ENCODE results near the gene CEP295NL. TPM values are rescaled to one million over a fixed set of nuclear protein-coding genes. Genes with fewer than 3 reads are reported as not detected.
A peak's percentile ranks its signal among the peaks of the same experiment; 100 is the strongest.
"Not testable (repeated sequence)": the region's sequence is repeated elsewhere in the genome, so short reads cannot be mapped to it uniquely, and the experiment has no call there.

The CEP295NL gene
- polyA plus RNA-seq, 3 donors from 2014 or later: not detected

DNA sequence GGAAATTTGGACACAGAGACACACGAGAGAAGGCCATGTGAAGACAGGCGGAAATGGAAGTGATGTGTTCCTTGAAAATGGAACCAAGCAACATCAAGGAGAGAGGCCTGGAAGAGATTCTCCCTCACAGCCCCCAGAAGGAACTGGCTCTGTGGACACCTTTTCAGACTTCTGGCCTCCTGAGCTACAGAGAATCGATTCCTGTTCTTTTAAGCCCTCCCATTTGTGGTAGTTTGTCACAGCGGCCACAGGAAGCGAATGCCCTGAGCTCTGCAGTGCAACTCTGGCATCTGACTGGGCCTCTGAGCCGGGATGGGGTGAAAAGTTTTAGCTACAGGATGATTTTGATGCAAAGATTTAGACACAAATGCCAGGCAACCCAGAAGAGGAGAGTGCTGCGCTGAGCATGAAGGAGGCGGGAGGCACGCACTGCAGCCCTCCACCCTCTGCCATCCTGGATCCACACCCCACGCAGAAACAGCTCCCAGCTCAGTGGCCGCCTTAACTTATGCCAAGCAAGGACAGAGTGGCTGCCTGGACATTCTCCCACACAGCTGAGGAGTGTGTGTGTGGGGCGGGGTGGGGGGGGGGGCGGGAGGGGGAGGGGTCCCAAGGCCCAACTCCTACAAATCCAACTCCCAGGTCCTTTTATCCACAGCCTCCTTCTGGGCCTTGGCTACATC is 20.0 kb upstream of the CEP295NL start:
- Mint-ChIP-seq H3K9me3 (no peaks in the 10 kb centered on the region), H3K4me3 (peak overlapping the region in 4 of 5 donors; percentile 53 to 71 (median 64)), H3K27ac (peak overlapping the region in 1 of 6 donors; percentile 61), H3K27me3 (ENCODE audit: low read depth in 3 of 3) (peaks cover 7 to 28% (median 21%) of the 10 kb centered on the region in 3 donors), H3K4me1 (peaks cover 6 to 10% of the 10 kb centered on the region in 2 donors), H3K36me3 (no peaks in the 10 kb centered on the region)
- DNase-seq: no peak

DNA sequence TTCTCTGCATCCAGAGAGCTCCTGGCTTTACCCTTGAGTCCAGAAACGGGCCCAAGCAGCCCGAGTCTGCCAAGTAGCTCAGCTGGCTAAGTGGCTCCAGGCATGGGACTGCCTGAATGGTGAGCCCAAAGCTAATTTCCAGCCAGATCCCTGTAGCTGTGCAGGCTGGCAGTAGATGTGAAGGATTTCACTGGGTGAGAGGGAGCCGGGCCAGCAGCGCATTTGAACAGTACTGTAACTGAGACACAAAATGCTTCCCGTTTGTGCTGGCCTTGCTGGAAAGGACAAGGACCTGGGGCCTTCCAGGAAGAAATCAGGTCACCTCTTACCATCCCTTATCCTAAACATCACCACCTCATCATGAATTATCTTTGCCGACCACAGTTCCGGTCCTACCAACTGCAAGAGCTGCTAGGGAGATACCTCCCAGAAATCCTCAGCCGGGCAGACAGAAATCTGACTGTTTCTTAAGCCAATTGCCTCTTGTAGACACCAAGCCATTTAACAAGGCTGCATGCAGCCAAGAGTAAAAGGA is 18.5 kb upstream of the CEP295NL start:
- DNase-seq: no peak
- H3K4me1 Mint-ChIP-seq: peaks cover 6 to 10% of the 10 kb centered on the region in 2 donors
- H3K9me3 Mint-ChIP-seq: no peaks in the 10 kb centered on the region
- no peak overlapping the region for H3K27ac Mint-ChIP-seq
- H3K27me3 Mint-ChIP-seq (ENCODE audit: low read depth in 3 of 3): peaks cover 5 to 22% (median 16%) of the 10 kb centered on the region in 3 donors
- H3K4me3 Mint-ChIP-seq: no peak overlapping the region
- no peaks in the 10 kb centered on the region for H3K36me3 Mint-ChIP-seq

DNA sequence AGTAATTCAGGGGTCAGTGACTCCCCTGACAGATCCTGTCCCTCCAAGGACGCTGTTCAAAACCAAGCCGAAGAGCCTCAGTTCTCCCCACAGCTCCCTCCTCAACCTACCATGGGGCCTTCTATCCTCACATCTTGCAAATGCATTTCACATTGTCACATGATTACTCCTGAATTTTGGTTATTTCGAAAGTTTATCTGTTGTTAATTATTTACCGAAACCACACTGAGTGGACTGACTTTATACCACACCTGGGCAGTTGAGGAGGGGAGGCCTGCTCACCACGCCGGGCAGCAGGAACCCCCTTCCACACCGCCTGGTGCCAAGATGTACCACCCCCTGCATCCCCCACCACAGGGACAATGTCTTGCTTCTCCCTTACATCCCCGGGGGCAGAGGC is 17.5 kb upstream of the CEP295NL start:
- Mint-ChIP-seq H3K4me3 (no peak overlapping the region), H3K36me3 (no peaks in the 10 kb centered on the region), H3K27ac (no peak overlapping the region), H3K9me3 (no peaks in the 10 kb centered on the region), H3K4me1 (peaks cover 6 to 8% of the 10 kb centered on the region in 2 donors), H3K27me3 (ENCODE audit: low read depth in 3 of 3) (peaks cover 5 to 16% (median 13%) of the 10 kb centered on the region in 3 donors)
- no peak for DNase-seq

DNA sequence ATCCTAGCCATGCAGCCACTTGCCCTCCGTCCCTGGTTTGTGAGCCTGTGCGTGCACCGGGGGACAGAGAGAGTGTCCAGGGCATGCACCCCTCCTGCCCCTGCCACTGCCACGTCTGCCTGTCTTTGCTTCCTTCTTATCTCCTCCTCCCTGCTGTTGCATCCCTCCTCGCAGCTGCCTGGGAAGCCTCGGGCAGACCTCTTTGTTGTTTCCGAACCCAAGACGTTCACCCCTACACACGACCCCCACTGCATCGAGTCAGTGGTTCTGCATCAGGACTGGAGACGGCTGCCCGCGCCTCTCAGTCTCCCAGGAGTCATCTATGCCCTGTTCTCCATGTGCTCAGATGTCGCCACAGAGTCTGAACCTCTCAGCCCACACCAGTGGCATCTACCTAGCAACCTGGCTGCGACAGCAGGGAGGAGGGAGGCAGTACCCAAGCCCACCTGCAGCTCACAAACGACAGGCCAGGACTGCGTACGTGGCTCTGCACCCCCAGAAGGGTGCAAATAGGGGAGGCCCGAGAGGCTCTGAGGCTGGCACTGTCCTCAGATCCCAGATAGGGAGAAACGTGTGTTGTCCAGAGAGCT is 17.0 kb upstream of the CEP295NL start:
- DNase-seq: no peak
- Mint-ChIP-seq H3K4me3 (no peak overlapping the region), H3K9me3 (no peaks in the 10 kb centered on the region), H3K27ac (no peak overlapping the region), H3K36me3 (no peaks in the 10 kb centered on the region), H3K27me3 (ENCODE audit: low read depth in 3 of 3) (peaks cover 5 to 16% (median 13%) of the 10 kb centered on the region in 3 donors), H3K4me1 (peaks cover 6 to 8% of the 10 kb centered on the region in 2 donors)

DNA sequence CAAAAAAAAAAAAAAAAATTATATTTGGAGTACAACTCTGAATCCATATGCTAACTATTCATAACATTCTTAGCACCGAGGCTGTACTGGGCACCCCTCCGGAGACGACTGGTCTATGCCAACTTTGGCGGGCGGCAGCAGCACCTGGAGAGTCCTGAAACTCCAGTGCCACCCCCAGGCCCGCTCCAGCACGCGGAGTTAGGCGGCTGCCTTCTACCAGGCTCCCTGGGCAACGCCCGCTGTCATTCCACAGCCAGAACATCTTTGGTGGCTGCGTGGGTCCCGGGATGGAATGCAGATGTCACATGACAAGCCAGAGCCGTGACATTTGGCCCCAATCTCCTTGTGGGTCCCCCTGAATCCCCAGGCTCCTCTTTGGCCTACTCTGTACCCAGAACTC is 16.0 kb upstream of the CEP295NL start:
- H3K4me3 Mint-ChIP-seq: no peak overlapping the region
- DNase-seq: no peak
- H3K4me1 Mint-ChIP-seq: peaks cover 6 to 8% of the 10 kb centered on the region in 2 donors
- H3K9me3 Mint-ChIP-seq: no peaks in the 10 kb centered on the region
- no peaks in the 10 kb centered on the region for H3K36me3 Mint-ChIP-seq
- no peak overlapping the region for H3K27ac Mint-ChIP-seq
- peaks cover 5 to 16% (median 13%) of the 10 kb centered on the region in 3 donors for H3K27me3 Mint-ChIP-seq (ENCODE audit: low read depth in 3 of 3)

DNA sequence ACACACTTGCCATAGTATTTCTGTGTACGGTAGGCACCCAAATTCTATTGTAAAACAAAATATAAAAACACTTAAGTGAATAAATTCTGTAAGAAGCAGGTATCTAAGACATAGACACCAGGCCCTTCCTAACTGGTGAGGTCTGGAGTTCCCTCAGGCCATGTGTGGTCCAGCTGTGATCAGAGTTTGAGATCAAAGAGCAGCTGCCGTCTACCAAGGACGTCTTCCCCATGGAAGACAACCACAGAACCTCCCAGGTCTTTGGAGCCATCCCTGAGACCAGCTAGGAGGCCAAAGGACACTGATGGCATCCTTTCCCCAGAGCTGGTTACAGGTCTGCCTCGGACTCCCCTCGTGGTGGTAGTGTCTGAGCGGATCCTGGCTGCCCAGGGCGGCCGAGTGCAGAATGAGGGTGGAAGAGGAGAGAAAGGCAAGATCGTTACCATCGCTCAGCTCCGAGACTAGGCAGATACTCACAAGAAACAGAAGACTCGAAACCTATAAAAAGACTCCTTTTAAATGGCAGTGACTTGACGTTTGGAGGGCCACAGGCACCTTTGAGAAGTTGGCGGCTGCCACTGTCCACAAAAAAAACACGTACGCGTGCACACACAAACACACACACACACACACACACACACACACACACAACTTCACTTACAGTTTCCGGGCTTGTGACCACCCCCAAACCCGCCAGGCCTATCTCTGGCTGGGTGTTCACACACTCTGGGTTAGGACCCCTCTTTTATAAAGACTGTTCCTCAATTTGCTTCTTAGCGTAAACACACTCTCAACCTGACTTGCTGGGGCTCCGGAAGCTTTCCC is 14.7 kb upstream of the CEP295NL start:
- H3K36me3 Mint-ChIP-seq: no peaks in the 10 kb centered on the region
- H3K4me1 Mint-ChIP-seq: no peaks in the 10 kb centered on the region
- no peak for DNase-seq
- H3K27me3 Mint-ChIP-seq (ENCODE audit: low read depth in 3 of 3): peaks cover 0 to 11% (median 10%) of the 10 kb centered on the region in 3 donors
- H3K4me3 Mint-ChIP-seq: no peak overlapping the region
- no peaks in the 10 kb centered on the region for H3K9me3 Mint-ChIP-seq
- H3K27ac Mint-ChIP-seq: peak overlapping the region in 1 of 6 donors; percentile 52

DNA sequence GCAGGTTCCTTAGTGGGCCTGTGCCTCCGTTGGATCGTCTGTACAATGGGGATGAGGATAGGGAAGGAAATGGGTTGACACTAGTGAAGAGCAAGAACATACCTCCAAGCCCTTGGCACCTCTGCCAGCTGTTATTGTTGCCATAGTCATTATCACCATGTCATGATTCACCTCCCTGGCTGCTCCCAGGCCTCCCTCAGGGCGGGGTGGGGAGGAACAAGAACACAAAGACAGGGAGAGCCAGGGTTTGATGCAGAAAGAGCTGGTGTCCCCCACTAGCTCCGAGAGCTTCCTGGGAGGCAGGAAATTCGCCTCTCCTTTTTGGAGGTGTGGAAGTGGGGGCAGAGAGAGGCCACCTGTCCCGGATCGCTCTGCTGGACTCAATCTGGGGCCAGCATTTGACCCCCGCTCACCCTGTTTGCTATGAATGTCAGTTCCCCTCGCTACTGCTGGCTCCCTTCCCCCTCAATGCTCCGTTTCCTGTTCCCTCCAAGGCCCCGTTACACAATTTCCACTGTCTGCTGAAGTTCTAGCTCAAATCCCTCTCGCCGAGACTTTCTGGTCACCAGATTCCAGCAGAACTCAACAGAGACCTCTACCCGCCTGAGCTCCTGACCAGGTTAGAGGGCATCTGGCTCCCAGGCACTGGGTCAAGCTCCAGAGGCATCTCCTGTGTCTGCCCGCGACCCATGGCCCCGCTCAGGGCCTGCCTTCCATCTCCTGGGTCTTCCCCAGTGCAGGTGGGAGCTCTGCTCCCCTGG is 13.1 kb upstream of the CEP295NL start:
- H3K9me3 Mint-ChIP-seq: no peaks in the 10 kb centered on the region
- H3K36me3 Mint-ChIP-seq: no peaks in the 10 kb centered on the region

DNA sequence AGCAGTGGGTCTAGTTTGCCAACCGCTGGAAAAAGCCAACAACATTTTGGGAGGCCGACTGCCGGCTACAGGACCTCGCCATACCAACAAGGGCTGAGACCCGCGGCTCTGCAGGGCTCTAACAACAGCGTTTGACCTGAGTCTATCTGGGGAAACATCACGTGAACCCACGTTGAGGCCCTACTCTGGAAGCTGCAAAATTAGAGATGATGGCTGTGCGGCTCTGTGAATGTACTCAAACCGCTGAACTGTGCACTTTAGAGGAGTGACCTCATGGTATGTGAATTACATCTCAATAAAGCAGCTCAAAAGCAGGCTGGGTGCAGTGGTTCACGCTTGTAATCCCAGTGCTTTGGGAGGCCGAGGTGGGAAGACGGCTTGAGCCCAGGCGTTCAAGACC is 10.1 kb upstream of the CEP295NL start:
- Mint-ChIP-seq H3K27ac (no peak overlapping the region), H3K36me3 (no peaks in the 10 kb centered on the region), H3K4me3 (no peak overlapping the region), H3K27me3 (ENCODE audit: low read depth in 3 of 3) (no peaks in the 10 kb centered on the region), H3K9me3 (no peaks in the 10 kb centered on the region), H3K4me1 (no peaks in the 10 kb centered on the region)
- DNase-seq: no peak

More for the DNA sequence above, 13.1 kb upstream of the CEP295NL start:
- H3K27me3 Mint-ChIP-seq (ENCODE audit: low read depth in 3 of 3): peaks cover 0 to 7% (median 3%) of the 10 kb centered on the region in 3 donors
- no peaks in the 10 kb centered on the region for H3K4me1 Mint-ChIP-seq
- peak overlapping the region in 1 of 6 donors; percentile 60 for H3K27ac Mint-ChIP-seq
- DNase-seq: no peak
- H3K4me3 Mint-ChIP-seq: no peak overlapping the region

DNA sequence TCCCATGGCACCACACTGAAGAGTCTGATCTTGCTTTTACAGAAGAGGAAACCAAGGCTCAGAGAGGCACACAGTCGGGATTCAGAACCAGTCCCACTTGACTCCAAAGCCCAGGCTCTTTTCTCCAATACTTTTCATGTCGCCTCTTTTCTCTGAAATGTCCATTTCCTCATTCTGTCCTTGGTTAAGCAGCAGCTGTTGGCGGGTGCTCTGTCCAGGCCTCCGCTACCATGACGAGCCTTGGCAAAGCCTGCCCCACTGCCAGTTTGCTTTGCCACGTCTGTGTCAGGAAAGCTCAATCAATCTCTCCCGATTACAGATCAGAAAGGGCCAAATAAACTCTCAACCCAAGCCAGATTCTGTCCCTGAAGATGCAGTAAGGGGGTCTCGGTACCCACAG is 9.1 kb upstream of the CEP295NL start:
- Mint-ChIP-seq H3K4me3 (no peak overlapping the region), H3K27me3 (ENCODE audit: low read depth in 3 of 3) (no peaks in the 10 kb centered on the region), H3K4me1 (no peaks in the 10 kb centered on the region), H3K36me3 (no peaks in the 10 kb centered on the region), H3K9me3 (no peaks in the 10 kb centered on the region), H3K27ac (no peak overlapping the region)
- DNase-seq: no peak

DNA sequence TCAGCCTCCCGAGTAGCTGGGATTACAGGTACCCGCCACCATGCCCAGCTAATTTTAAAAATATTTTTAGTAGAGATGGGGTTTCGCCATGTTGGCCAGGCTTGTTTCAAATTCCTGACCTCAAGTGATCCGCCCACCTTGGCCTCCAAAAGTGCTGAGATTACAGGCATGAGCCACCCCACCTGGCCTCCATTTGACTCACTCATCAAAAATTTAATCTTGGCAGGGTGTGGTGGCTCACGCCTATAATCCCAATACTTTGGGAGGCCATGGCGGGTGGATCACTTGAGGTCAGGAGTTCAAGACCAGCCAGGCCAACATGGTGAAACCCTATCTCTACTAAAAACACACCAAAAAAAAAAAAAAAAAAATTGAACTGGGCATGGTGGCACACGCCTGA is 8.5 kb upstream of the CEP295NL start:
- not testable (repeated sequence) for H3K4me1 Mint-ChIP-seq; H3K36me3 Mint-ChIP-seq; H3K27ac Mint-ChIP-seq; H3K9me3 Mint-ChIP-seq; H3K27me3 Mint-ChIP-seq (ENCODE audit: low read depth in 3 of 3); DNase-seq; H3K4me3 Mint-ChIP-seq

DNA sequence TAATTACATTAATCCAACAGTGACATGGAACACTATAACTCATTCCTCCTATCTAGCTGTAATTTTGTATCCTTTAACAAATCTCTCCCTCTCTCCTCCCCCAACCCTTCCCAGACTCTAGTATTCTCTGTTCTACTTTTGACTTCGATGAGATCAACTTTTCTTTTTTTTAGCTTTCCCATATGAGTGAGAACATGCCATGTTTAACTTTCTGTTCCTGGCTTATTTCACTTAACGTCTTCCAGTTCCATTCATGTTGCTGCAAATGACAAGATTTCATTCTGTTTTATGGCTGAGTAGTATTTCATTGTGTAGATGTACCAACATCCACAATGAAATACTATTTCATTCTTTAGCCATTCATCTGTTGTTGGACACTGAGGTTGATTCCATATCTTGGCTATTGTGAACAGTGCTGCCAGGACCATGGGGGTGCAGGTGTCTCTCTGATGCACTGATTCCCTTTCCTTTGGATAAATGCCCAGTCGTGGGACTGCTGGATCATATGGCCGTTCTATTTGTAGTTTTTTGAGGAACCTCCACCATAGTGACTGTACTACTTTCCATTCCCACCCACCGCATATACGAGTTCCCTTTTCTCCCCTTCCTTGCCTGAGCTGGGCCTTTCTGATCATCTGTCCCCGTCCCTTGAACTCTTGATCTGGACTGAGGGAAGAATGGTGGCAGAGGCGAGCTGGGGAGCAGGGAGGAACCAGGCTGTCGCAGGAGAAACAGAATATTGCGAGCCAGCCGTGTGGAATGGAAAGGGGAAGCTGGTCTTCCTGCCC is 7.7 kb upstream of the CEP295NL start:
- Mint-ChIP-seq H3K27ac (no peak overlapping the region), H3K4me3 (no peak overlapping the region), H3K9me3 (no peaks in the 10 kb centered on the region), H3K4me1 (no peaks in the 10 kb centered on the region), H3K27me3 (ENCODE audit: low read depth in 3 of 3) (peaks cover 0 to 2% (median 0%) of the 10 kb centered on the region in 3 donors), H3K36me3 (no peaks in the 10 kb centered on the region)
- no peak for DNase-seq

DNA sequence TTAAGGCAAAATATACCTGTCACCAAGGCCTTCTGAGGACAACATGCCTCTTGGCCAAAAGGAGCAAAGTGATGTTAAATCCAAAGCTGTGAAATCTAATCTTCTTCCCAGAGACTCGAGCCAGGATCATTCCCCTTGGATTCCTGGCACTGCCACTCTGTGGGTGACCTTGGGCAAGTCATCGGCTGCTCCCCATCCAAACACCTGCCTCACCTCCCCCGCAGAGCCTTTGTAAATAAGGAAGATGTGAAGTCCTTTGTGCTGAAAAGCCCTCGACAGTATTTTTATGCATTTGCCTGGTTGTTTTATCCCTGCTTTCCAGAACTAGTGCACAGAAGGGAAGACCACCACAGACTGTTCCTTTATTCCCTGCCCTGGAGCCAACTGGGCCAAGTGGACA is 5.4 kb upstream of the CEP295NL start:
- no peaks in the 10 kb centered on the region for H3K9me3 Mint-ChIP-seq
- no peaks in the 10 kb centered on the region for H3K36me3 Mint-ChIP-seq
- H3K4me1 Mint-ChIP-seq: no peaks in the 10 kb centered on the region
- H3K27ac Mint-ChIP-seq: no peak overlapping the region
- peaks cover 0 to 2% (median 0%) of the 10 kb centered on the region in 3 donors for H3K27me3 Mint-ChIP-seq (ENCODE audit: low read depth in 3 of 3)
- no peak for DNase-seq
- H3K4me3 Mint-ChIP-seq: no peak overlapping the region

DNA sequence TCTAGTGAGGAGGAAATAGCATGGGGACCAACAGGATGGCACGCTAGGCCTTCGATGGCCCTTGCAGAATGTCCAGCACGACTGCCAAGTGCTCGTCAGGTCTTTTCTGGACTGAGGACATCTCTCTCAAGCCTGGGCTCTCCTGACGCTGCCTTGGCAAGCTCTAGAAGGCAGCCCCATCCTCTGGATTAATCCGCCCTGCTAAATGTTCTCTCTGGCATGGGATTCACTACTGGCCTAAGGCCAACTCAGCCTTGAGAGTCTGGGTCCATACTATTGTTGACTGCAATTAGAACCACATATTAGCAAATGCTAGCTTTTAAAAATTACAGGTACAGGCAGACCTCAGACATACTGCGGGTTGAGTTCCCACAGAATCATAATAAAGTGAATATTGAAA is 2.5 kb upstream of the CEP295NL start:
- H3K27ac Mint-ChIP-seq: no peak overlapping the region
- DNase-seq: no peak
- H3K36me3 Mint-ChIP-seq: no peaks in the 10 kb centered on the region
- H3K4me1 Mint-ChIP-seq: no peaks in the 10 kb centered on the region
- no peaks in the 10 kb centered on the region for H3K9me3 Mint-ChIP-seq
- H3K4me3 Mint-ChIP-seq: no peak overlapping the region
- peaks cover 0 to 2% (median 0%) of the 10 kb centered on the region in 3 donors for H3K27me3 Mint-ChIP-seq (ENCODE audit: low read depth in 3 of 3)
